T47D (cell line): Measurements from ENCODE around the gene ASCC2.

Source experiments
- DNase-seq, 2 experiments: peaks; one replicate each; pipeline versions ENCODE4 v3.0.0 to v3.0.0-alpha.2; 2011 to 2012; ENCODE audit warnings: low read depth in 1 of 2, low spot score in 1 of 2
- JUND ChIP-seq: IDR thresholded peaks from 2 replicates; pipeline ENCODE4 v1.6.1; 2012; ENCODE audit warnings: low read depth
- in situ Hi-C: cut with HindIII; loops from 2 replicates; pipeline ENCODE4 v1.10.0; 2016; ENCODE audit warnings: low sequenced_read_pairs, low pct_unique_long_range_greater_than_20kb

Gene ASCC2

DNA sequence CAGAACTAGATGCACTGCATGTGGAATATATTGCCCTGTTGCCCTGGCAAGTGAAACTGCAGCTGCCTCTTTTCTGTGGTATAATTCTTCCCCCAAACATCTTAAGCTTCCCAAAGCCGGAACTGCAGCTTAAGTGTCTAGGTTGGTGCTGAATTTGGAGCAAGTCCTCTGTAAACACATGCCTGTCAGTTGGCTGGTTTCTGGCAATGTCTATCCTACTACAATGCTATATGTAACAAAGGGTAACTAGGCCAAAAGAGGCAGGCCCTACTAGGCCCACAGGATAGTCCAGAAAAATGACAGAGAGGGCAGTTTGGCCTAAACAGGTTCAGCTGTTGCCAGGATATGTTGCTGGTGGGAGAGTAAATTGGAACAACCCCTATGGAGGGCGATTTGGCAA, 27.9 kb downstream of the ASCC2 start:
- in situ Hi-C loops: no loop called here

DNA sequence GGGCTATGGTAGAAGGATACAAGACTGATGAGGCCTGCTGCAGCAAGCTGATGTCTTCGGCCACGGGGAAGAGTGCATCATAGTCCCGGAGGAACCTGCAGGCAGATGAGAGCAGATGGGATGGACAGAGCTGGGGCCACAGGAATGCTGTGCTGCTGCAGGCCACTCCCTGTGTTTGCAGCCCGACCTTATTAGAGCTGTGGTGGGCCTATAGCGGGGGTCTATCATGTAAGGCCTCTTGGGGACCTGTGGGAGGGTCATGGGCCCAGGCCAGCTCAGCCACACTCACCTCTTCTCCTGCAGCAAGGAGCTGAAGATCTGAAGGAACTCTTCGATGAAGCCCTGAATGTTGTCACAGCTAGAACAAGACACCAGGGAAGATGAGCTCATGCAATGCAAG, 31.9 kb downstream of the ASCC2 start:
- DNase-seq: no peak
- in situ Hi-C loops: no loop called here
- no peak for TF ChIP-seq JUND

More for the DNA sequence above, 27.9 kb downstream of the ASCC2 start:
- no peak for TF ChIP-seq JUND
- DNase-seq: peak in 1 of 2 experiments; percentile 77

DNA sequence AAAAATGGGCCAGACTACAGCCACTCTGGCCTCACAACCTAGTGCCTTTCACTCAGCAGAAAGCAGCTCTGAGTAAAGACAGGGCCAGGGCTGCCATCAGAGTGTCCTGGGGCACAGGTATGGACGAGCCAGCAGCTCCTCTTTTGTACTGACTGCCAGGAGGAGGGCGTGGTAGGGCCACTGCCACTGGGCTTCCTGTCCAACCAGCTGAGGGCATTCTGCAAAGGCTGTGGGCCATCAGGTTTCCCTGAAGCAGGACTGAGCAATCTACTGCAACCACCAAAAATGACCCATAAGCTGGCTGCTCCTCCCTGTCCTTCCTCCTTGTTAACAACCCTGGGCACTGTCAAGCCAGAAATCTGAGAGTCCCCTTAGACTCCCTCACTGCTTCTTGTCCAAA, 33.1 kb downstream of the ASCC2 start:
- TF ChIP-seq JUND: no peak
- in situ Hi-C loops: no loop called here
- no peak for DNase-seq

DNA sequence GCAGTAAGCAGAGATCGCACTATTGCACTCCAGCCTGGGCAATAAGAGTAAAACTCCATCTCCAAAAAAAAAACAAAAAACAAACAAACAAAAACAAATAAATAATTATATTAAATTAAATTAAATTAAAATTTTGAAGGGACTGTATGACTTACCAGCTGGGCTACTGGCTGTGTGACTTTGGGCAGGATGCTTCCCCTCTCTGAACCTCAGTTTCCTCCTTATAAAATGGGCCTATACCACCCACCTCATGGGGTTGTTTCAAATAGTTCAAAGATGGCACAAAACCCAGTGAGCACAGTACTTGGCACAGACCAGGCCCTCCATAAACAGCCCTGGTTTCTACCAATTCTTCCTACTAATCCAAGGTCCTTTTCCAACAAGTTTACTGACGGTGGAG, 34.9 kb downstream of the ASCC2 start:
- no peak for TF ChIP-seq JUND
- in situ Hi-C loops: no loop called here
- DNase-seq: no peak

DNA sequence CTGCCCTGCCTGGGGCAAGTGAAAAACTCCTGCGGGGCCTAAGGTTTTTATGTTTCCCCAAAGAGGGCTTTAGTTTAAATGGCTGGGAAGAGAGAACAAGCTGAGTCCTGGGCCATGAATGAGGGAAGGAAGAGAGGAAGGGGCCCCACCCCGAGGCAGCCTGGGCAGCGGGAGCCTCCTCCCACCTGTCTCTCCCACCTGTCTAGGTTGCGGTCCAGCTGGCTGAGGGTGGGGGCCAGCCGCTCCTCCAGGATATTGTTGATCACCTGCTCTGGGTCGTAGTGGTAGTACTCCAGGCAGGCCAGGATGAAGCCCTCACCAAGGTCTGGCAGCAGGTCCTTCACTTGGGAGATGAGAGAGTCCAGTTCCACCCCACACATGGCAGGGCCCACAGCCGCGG, 36.3 kb downstream of the ASCC2 start:
- no peak for DNase-seq
- no peak for TF ChIP-seq JUND
- in situ Hi-C loops: no loop called here

DNA sequence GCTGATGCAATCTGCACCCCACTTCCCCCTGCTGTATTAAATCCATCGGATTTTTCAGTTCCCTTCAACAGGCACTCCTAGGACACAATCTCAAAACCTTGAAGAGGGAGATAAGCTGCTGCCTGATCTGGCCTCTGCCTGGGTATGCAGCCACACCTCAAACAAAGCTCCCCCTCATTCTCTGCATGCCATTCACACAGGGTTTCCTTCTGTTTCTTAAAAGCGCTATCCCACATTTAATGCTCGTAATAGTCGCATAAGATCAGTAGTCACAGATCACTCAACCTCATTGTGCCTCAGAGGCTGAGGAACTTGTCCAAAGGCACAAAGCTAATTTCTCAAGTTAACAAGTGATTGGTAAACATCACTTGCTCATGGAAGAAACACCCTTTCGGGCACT, 36.9 kb downstream of the ASCC2 start:
- in situ Hi-C loops: no loop called here
- DNase-seq: no peak
- no peak for TF ChIP-seq JUND

DNA sequence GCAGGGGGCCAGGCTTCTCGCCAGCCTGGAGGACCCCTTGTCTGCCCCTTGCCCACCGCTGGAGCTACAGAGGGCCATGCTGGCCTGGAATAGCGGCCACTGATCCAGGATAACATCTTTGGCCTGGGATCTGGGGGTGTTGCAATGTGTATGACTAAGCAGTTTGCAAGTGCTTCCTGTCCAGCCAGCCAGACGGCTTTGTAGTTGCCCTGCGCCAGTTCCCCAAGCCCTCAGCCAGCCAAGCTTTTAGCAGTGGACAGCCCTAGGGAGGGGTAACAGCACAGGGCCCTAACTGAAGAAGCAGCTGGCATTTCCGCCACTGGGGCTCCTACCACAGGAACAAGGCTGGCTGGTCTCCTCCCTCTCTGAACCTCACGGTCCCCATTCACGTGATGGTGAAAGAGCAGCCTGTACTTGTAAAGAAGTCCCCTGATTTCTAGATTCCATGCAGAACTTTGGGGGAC, 38.8 kb downstream of the ASCC2 start:
- in situ Hi-C loops: no loop called here
- DNase-seq: peak; percentile 60 to 98
- peak; percentile 97 for TF ChIP-seq JUND

DNA sequence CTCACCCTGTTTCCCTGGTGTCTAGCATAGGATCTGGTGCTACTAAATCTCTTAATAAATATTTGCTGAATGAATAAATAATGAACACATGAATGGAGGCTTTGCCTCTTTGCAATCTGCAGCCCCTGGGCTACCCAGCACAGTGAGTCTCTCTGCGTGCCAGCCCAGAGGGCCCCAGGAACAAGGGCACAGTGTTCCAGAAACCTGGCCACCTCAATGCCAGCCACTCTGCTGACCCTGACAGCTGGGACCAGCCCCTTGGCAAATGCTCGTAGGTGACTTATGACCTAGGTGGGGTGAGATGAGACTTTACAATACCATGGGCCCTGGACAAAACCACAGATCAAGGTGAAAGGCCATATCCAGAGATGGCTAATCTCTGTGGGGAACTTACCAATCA, 39.3 kb downstream of the ASCC2 start:
- TF ChIP-seq JUND: no peak
- in situ Hi-C loops: no loop called here

DNA sequence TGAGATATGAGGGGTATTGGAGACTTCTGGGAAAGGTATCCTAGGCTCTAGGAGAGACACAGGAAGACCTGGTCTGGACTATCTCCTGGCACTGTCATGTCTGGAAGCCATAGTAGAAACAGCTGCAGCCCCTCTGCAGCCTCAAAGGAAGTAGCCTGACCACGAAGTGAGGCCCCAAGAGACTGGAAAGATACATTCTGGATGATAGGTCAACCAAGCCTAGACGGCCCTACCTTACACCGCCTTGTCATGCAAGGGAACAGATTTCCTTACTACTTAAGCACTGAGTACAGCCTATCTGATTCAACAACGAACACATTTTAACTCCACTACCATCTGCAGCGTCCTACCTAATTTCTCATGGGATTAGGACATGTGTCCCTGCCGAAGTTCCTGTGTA, 39.8 kb downstream of the ASCC2 start:
- in situ Hi-C loops: no loop called here
- no peak for DNase-seq
- TF ChIP-seq JUND: no peak

More for the DNA sequence above, 39.3 kb downstream of the ASCC2 start:
- peak in 1 of 2 experiments; percentile 85 for DNase-seq

DNA sequence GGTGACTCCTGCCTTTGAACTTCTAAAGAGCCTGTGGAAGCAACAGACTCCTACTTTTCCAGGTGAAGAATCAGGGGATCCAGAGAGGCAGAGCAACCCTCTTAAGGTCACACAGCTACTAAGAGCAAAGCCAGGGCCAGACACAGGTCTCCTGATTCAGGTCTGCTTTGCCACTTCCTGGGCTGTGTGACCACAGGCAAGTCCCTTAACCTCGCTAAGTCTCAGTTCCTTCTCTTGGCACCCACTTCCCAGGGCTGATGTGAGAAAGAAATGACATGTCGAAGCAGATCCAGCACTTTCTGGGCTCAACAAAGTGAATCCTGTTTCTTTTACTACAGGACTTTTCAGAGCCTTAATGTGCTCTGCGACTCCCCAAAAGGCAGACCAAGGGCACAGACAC, 40.7 kb downstream of the ASCC2 start:
- TF ChIP-seq JUND: no peak
- in situ Hi-C loops: no loop called here
- DNase-seq: no peak

DNA sequence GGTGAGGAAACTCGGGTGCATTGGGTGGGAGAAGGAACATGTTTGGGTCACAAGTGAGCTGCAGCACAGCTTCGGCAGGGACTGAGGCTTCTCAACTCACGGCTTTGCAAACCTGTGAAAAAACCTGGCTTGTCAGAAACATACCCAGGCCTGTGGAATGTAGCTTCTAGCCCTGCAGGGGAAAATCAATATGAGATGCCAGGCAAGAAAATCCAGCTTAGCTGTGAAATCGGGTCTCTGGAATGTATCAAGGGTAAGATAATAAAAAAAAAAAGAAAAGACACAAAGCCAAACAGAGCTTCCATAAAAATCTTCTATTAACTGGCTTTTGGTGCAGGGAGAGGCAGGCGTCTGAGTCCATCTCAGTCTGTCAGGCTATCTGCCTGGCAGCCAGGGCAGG, 42.4 kb downstream of the ASCC2 start:
- in situ Hi-C loops: no loop called here
- DNase-seq: peak in 1 of 2 experiments; percentile 81
- TF ChIP-seq JUND: peak; percentile 57

DNA sequence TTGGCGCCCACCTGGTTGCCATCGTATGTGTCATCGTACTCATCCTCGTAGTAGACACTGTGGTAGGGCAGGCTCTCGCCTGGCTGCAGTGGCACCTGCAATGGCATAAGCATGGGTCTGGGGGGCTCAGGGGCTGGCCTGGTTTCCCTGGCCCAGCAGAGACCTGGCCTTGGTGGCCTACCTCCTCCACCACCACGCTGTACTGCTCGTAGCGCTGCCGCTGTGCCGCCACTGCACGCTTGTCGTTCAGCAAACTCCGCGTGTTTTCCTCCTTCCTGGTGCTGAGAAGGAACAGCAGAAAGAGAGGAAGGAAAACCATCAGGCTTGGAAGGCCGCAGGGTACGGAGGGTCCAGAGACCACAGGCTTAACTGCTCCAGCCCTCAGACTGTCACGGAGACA, 44.7 kb downstream of the ASCC2 start:
- no peak for TF ChIP-seq JUND
- in situ Hi-C loops: no loop called here
- DNase-seq: no peak

DNA sequence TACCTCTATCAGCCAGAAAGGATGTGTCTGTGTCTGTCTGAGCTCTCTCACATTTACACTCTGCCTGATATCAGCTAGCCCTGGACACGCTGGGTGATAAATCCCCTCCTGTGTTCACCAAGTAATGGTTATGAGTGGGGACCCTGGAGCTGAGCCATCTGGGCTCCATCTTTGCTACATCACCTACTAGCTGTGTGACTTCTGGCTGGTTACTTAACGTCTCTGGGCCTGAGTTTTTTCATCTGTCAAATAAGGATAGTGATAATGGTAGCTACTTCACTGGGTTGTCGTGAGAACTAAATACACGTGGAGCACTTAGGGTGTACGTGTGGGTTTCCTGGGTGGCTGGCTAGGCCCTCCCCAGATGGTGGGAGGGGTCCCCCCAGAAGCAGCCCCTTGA, 48.0 kb downstream of the ASCC2 start:
- in situ Hi-C loops: no loop called here
- DNase-seq: no peak
- no peak for TF ChIP-seq JUND
